Measurements from ENCODE around the gene AKR7A2.

AKR7A2 gene

GRCh38 chr1:19343617-19344350, 31.8 kb upstream of the AKR7A2 start:
- H3K4me3 Mint-ChIP-seq: no peak overlapping the region
- no peaks in the 10 kb centered on the region for H3K9me3 Mint-ChIP-seq
- H3K27me3 Mint-ChIP-seq (ENCODE audit: low read depth): no peaks in the 10 kb centered on the region
- no peak overlapping the region for H3K27ac Mint-ChIP-seq
- peaks cover 6% of the 10 kb centered on the region for H3K4me1 Mint-ChIP-seq
- TF ChIP-seq CTCF (IDR thresholded peaks at IDR 0.05; ENCODE audit: unreplicated experiment in 3 of 3): no peak
- H3K36me3 Mint-ChIP-seq (ENCODE audit: low read depth): peaks cover 21% of the 10 kb centered on the region

- no peak overlapping the region for H3K4me3 Mint-ChIP-seq
- no peaks in the 10 kb centered on the region for H3K9me3 Mint-ChIP-seq
Measured at GRCh38 chr1:19342894-19343616, 31.1 kb upstream of the AKR7A2 start.

GRCh38 chr1:19342062-19342750, 30.3 kb upstream of the AKR7A2 start:
- peaks cover 21% of the 10 kb centered on the region for H3K36me3 Mint-ChIP-seq (ENCODE audit: low read depth)
- peaks cover 6% of the 10 kb centered on the region for H3K4me1 Mint-ChIP-seq
- no peaks in the 10 kb centered on the region for H3K27me3 Mint-ChIP-seq (ENCODE audit: low read depth)
- H3K27ac Mint-ChIP-seq: peak overlapping the region in 1 of 3 experiments; percentile 48
- no peaks in the 10 kb centered on the region for H3K9me3 Mint-ChIP-seq
- no peak overlapping the region for H3K4me3 Mint-ChIP-seq
- no peak for TF ChIP-seq CTCF (IDR thresholded peaks at IDR 0.05; ENCODE audit: unreplicated experiment in 3 of 3)

More at GRCh38 chr1:19342894-19343616, 31.1 kb upstream of the AKR7A2 start:
- TF ChIP-seq CTCF (IDR thresholded peaks at IDR 0.05; ENCODE audit: unreplicated experiment in 3 of 3): no peak
- peaks cover 6% of the 10 kb centered on the region for H3K4me1 Mint-ChIP-seq
- no peak overlapping the region for H3K27ac Mint-ChIP-seq
- H3K27me3 Mint-ChIP-seq (ENCODE audit: low read depth): no peaks in the 10 kb centered on the region
- H3K36me3 Mint-ChIP-seq (ENCODE audit: low read depth): peaks cover 21% of the 10 kb centered on the region

GRCh38 chr1:19341201-19342061, 29.5 kb upstream of the AKR7A2 start:
- H3K9me3 Mint-ChIP-seq: no peaks in the 10 kb centered on the region

More at GRCh38 chr1:19341201-19342061, 29.5 kb upstream of the AKR7A2 start:
- Mint-ChIP-seq H3K27me3 (ENCODE audit: low read depth) (no peaks in the 10 kb centered on the region), H3K4me3 (no peak overlapping the region), H3K36me3 (ENCODE audit: low read depth) (peaks cover 21% of the 10 kb centered on the region), H3K27ac (peak overlapping the region; percentile 36 to 88 (median 37)), H3K4me1 (peaks cover 6% of the 10 kb centered on the region)
- TF ChIP-seq CTCF (IDR thresholded peaks at IDR 0.05; ENCODE audit: unreplicated experiment in 3 of 3): peak; percentile 88 to 93 (median 89)
